HG03095 (cell line): ENCODE data around the gene FBXL7.

ENCODE experiments used
- ATAC-seq: cut with Tn5 transposase; IDR thresholded peaks from one replicate; pipeline ENCODE4 v1.9.1; 2021; ENCODE audit warnings: moderate library complexity; ENCODE audit not compliant: unreplicated experiment

Gene FBXL7

DNA sequence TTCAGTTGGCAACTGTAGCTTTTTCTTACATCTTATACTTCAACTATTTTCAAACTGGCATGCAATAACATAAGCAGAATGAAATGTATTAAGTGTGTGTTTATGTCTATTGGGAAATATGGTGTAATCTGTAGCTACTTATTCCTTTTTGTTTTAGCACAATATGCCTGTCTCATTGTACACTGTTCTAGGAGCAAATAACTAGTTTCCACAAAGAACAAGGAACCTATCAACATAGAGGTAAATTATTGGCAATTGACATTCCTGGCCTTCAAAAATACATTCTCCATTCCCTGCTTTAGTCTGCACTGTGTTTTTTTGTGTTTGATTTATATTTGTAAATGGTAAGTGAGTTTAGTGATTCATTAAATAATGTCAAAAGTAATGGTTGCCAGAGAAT lies 75.7 kb downstream of the FBXL7 start:
- ATAC-seq: no peak

GRCh38 chr5:15577132-15577531 lies 77.2 kb downstream of the FBXL7 start:
- no peak for ATAC-seq

DNA sequence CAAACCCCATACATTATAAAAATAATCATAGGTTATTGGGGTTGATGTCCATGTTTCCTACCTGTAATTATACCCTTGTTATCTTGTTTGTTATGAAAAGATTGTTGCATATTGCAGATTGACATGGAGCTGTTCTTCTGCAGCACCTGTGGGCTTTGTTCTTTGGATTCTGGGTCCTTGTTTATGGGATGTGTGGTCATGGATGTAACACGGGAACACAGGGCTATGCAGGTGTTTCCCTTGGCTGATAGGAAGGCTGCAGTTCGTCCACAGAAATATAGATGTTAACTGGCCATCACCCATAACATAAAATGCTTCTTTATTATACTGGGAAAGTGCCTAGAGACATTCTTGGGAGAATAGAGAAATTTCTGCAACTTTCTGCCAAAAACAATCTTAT lies 77.9 kb downstream of the FBXL7 start:
- no peak for ATAC-seq

DNA sequence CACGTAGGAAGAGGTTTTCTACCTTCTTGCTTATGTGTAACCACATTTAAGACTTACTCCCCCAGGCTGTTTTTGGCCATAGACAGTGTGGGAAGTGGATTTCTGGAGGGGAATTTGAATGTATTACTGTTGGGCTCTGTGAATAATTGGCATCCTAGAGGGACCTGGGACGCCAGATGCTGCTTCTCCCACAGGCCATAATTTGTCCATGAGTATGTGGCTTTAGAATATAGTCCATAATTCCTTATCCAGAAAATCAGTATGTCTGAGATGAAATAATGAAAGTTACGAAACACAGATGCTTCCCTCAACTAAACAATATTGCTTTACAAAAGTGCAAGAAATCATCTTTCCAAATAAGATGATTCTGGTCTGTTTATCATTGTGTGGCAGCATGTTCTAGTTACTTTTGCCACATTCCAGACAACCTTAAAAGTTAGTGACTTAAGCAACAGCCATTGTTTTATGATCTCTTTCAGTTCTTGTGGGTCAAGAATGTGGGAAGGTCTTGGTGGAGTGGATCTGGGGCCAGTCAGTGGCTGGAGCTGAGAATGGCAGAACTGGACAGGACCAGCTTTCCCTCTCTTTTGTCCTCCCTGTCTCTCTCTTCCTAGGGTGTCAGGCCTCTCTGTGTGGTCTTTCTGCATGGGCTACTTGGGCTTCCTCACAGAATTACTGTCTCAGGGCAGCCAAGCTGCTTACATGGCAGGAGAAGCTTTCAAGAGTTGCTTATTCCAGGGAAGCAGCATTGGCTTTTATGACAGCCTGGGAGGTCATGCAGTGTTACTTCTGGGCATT lies 79.4 kb downstream of the FBXL7 start:
- ATAC-seq: no peak

DNA sequence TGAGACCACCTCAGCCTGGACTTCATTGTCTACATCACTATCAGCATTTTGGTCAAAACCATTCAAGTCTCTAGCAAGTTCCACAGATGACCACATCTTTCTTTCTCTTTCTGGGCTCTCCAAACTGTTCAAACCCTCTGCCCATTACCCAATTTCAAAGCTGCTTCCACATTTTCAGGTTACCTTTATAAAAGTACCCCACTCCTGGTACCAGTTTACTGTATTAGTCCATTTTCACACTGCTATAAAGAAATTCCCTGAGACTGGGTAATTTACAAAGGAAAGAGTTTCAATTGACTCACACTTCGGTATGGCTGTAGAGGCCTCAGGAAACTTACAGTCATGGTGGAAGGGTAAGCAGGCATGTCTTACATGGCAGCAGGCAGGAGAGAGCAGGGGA lies 84.5 kb downstream of the FBXL7 start:
- no peak for ATAC-seq

DNA sequence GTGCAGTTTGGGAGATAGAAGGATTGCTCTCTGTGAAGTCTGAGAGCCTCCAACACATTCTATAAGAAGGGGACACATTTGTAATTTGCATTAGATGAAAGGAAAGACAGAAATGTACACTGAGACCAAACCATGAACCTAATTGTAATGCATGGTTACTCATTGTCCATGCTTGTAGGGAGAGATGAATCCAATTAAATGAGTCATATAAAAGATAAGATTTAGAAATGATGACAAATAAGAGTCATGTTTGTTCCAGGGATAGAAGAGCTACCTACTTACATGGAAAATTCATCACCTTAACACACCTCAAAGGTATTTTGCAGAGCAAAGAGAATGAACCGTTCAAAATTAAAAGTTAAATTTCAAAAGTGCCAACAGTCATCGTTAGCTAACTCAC lies 85.1 kb downstream of the FBXL7 start:
- ATAC-seq: no peak

DNA sequence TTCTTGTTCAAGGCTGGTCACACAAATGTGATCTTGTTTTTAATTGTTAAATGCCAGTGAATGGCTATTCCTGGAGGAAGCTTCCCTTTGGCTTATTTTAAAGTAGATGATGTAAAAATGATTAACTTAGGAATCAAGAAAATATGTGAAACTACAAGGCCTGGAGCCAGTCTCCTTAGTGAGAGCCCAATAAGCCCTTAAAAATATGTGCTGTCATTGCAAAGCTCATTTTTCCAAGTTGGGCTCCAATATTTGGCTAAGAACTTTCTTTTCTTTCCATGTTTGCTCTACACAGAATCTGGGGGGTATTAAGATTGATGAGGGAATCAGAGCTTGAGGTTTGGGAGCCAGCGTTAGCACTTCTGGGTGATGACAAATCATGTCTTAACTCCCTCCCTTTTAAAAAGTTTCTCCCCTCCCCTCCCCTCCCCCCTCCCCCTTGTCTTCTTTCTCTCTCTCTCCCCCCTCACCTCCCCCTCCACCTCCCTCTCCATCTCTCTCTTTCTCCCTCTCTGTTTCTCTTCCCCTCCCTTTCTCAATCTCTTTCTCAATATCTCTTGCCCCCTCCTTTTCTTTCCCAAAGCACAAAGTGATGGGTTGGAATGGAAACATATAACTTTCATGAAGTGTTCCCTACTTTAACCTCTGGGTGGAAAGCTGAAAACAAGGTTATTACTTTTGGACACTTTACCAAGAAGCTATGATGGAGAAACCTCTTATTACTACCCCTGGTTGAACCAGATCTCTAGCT lies 86.0 kb downstream of the FBXL7 start:
- ATAC-seq: no peak

GRCh38 chr5:15587916-15588315 lies 87.9 kb downstream of the FBXL7 start:
- ATAC-seq: no peak

GRCh38 chr5:15592728-15593127 lies 92.7 kb downstream of the FBXL7 start:
- no peak for ATAC-seq

GRCh38 chr5:15594977-15595568 lies 95.1 kb downstream of the FBXL7 start:
- ATAC-seq: no peak

- no peak for ATAC-seq
Measured at GRCh38 chr5:15595929-15596328, 95.9 kb downstream of the FBXL7 start.

- no peak for ATAC-seq
Measured at GRCh38 chr5:15596936-15597335, 97.0 kb downstream of the FBXL7 start.

DNA sequence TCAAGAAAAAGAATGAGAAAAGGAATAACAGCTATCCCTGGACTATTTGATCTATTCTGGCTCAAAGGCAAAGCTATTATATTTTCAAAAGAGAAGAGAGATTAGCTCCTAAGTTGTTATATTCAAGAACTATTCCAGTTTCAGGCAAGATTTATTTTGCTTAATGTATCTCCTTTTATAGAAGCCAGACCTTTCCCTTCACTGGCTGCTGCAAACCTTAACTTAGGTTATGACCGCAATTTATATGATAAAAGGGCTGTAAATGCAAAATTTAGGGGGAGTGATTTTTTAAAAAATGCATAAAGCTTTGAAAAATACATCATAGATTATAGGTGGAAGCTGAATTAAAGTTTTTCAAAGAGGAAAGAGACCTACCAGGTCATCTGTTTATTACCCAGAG lies 97.8 kb downstream of the FBXL7 start:
- ATAC-seq: no peak

- no peak for ATAC-seq
Measured at GRCh38 chr5:15598294-15598902, 98.4 kb downstream of the FBXL7 start.

DNA sequence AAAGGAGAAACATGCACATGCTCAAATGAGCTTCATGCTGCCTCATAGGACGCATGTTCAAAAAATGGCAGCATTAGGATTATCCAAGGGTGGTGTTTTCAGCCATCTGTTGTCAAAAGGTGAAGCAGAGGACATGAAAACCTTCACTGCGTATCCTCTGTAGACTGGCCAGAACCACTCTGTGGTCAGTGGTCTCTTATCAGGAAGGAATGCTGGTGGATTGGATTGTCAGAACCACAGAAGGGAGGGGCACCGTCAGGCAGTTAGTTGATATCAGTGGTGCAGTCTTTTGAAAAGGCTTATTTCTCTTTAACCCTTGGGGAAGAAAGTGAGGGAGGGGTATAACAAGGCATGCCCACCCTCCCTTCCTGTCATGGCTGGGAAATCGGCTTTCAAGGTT lies 100.1 kb downstream of the FBXL7 start:
- ATAC-seq: no peak

- ATAC-seq: no peak
Measured at GRCh38 chr5:15601274-15601673, 101.3 kb downstream of the FBXL7 start.

GRCh38 chr5:15601853-15602252 lies 101.9 kb downstream of the FBXL7 start:
- no peak for ATAC-seq

DNA sequence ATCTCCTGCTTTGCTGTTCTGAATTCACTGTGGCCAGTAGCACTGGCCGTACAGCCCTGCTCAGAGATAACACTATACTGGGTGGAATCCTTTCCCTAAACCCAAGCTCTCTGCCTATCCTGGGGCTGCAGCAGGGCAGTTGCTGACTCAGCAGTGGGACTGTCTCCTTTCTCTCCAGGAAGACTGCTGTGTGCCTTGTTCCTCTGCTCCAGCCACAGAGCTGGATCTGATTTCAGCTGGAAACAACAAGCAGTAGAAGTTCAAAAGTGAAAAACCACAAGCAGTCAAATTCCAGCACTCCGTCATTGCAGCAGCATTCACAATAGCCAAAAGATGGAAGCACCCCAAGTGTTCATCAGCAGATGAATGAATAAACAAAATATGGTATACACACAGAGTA lies 105.0 kb downstream of the FBXL7 start:
- no peak for ATAC-seq

DNA sequence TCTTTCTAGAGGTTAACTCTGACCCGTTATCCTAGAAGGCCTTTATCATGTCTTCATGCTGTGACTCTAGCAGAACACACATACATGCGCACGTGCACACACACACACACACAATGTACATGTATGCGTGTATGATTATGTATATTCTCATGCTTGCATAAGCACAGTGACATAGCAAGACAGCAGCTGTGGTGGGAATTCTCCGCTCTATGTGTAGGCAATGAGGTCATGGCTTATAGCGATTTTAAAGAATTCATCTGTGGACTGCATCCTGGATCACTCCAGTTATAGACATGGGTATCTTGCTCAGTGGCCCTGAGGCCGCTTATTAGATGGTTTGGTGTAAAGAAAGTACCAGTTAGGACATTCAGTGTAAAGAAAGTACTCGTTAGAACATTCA lies 106.2 kb downstream of the FBXL7 start:
- no peak for ATAC-seq

DNA sequence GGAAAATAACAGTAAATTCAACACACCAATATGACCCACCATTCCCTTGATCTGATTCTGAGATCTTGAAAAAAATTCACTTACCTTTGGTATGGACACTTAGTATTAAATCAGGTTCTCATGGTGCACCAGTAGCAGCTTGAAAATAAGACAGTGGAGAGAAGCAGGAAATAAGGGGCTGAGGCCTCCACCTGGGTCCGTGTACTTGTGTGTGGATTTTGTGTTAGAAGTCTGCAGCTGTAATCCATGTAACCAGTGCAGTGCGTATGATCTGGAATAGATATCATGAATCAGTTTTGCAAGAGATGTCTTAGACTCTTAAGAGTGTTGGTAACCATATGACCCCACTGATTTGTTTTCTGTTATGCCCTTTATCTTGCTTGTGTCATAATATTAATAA lies 107.1 kb downstream of the FBXL7 start:
- ATAC-seq: no peak

GRCh38 chr5:15609076-15609725 lies 109.2 kb downstream of the FBXL7 start:
- no peak for ATAC-seq
